Keratinocyte (primary cell): ENCODE results near the gene ELF5.

Experiments used
- EZH2 ChIP-seq: IDR thresholded peaks from one replicate; pipeline ENCODE4 v1.6.1; 2012; ENCODE audit warnings: inconsistent platforms, mild to moderate bottlenecking, low read length, moderate library complexity
- TF ChIP-seq, protein P1 (sequence below), 3 experiments: IDR thresholded peaks in 1 of 3; conservative IDR thresholded peaks in 1 of 3; optimal IDR thresholded peaks in 1 of 3; 2 replicates in 2 of 3; 3 replicates in 1 of 3; pipeline versions ENCODE3 to v1.5.1; 2011; ENCODE audit warnings: low read length in 3 of 3, mild to moderate bottlenecking in 3 of 3, moderate library complexity in 2 of 3, control low read depth in 1 of 3, inconsistent platforms in 1 of 3; ENCODE audit not compliant: insufficient read depth in 2 of 3; ENCODE audit errors: extremely low read depth in 1 of 3

DNA sequence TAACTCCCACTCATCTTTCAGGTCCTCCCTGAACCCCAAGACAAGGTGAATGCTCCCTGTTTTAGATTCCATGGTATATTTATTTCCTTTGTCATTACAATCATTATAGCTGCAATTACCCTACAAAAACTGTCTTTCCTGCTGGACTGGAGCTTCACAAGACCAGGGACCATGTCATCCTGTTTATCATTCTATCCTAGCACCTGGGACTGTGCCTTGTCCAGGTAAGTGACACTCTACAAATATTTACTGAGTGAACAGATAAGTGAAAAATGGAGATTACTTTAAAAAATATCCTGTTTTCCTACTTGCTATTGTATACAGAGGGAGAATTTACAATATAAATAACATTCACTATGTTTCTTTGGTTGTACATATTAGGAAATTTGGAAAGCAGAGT lies 22.5 kb upstream of the ELF5 start:
- TF ChIP-seq, protein P1, sequence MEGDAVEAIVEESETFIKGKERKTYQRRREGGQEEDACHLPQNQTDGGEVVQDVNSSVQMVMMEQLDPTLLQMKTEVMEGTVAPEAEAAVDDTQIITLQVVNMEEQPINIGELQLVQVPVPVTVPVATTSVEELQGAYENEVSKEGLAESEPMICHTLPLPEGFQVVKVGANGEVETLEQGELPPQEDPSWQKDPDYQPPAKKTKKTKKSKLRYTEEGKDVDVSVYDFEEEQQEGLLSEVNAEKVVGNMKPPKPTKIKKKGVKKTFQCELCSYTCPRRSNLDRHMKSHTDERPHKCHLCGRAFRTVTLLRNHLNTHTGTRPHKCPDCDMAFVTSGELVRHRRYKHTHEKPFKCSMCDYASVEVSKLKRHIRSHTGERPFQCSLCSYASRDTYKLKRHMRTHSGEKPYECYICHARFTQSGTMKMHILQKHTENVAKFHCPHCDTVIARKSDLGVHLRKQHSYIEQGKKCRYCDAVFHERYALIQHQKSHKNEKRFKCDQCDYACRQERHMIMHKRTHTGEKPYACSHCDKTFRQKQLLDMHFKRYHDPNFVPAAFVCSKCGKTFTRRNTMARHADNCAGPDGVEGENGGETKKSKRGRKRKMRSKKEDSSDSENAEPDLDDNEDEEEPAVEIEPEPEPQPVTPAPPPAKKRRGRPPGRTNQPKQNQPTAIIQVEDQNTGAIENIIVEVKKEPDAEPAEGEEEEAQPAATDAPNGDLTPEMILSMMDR (optimal IDR thresholded peaks at IDR 0.05 in 1 of 3, IDR thresholded peaks at IDR 0.05 in 1 of 3, conservative IDR thresholded peaks at IDR 0.05 in 1 of 3; ENCODE audit: extremely low read depth in 1 of 3, insufficient read depth in 2 of 3, low read length in 3 of 3) = no peak
- TF ChIP-seq EZH2 = no peak
